Activated CD8-positive, alpha-beta memory T cell treated with anti-CD3 and anti-CD28 coated beads for 1 hour (primary cell): ENCODE results near the gene NPIPB12.
A peak's percentile ranks its signal among the peaks of the same experiment; 100 is the strongest.
"Not testable (repeated sequence)": the region's sequence is repeated elsewhere in the genome, so short reads cannot be mapped to it uniquely, and the experiment has no call there.

Experiments
- DNase-seq, 2 donors: peaks; one replicate each; pipeline ENCODE4 v3.0.0-alpha.2; 2020; ENCODE audit warnings: low read depth in 1 of 2; ENCODE audit errors: extremely low read depth in 1 of 2

The NPIPB12 gene

DNA sequence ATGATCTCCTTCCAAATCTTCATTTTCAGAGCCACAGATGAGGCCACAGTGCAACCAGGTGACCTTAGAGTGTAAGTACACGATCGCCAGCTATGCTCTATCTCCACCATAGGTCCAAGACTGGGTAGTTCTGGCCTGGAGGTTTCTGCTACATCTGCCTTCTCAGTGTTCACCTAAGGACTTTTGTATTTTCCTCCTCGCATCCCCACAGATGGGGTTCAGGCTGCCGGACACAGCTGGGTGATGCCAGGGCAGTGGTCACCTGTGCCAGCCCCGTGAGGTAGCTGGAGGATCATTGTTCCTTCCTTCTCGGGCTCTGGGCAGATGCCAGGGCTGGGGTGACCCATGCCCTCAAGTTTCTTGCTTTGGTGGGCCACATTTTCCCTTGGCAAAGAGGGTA is at the start of gene NPIPB12:
TSS of gene NPIPB12 (minus strand) at position 101 of the 400 bp plus-strand sequence.
- DNase-seq: not testable (repeated sequence)

DNA sequence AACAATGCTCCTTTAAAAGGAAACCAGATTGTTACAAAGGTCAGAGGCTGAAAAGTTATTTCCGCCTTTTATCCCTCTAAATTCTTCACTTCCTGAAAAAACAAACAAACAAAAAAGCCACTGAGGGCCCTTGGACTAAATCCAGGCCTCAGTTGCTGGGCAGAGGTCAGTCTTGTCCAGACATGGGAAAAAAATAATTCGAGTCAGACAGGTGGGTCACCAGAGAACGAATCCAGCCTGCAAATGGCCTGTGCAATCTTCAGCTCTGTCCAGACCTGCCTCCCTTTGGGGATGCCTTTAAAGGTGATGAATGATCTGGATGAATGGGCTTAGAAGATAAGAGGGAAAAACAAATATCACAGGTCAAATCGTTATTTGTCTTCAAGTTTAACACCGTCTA is 15.3 kb upstream of the NPIPB12 start:
- not testable (repeated sequence) for DNase-seq

DNA sequence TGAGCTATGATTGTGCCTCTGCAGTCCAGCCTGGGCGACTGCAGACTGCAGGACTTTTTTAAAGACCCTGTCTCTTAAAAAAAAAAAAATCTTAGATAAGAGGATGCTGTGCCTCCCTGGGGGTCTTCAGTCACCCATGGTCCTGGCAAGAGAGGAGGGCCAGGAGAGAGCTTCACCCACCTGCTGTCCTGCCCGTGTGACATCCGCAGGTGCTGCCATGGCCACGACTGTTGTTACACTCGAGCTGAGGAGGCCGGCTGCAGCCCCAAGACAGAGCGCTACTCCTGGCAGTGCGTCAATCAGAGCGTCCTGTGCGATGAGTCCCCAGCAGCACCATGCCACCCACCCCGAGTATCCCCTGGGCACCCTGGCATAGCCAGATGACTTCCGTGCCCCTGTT is 23.9 kb downstream of the NPIPB12 start:
- DNase-seq: not testable (repeated sequence)

DNA sequence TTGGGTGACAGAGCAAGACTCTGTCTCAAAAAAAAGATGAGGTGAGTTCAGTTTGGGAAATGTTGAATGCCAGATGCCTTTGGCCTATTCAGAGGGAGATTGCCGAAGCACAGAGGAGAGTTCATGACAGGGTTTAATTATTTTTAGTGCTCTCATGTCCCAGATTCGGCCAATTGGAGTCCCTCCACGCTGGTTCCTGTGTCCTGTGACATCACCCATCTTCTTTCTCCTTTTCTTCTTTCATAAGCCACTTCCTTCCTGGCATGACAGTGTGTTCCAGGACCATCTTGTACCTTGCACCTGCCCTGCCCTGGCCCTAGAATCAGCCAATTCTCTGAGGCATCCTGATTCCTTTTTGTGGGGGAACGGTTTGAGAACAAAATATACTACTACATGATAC is 34.1 kb downstream of the NPIPB12 start:
- not testable (repeated sequence) for DNase-seq

DNA sequence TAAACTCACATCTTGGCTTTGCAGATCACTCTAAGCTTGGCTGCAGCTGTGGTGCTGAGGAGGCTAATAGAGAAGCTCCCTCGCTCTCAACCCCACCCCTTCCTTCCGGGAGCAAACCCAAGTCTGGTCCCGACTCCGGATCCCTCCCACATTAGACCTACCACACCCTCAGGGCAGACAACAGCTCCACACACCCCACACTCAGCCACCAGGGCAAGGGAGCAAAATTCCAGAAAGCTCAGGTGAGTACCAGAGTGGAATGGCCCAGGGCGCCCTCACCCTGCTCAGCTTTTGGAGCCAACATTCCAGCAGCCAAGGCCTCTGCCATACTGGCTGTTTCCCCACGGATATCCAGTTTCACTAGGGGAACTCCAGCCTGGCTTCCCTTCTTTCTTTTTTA is 36.5 kb downstream of the NPIPB12 start:
- DNase-seq: peak in 1 of 2 donors; percentile 8

DNA sequence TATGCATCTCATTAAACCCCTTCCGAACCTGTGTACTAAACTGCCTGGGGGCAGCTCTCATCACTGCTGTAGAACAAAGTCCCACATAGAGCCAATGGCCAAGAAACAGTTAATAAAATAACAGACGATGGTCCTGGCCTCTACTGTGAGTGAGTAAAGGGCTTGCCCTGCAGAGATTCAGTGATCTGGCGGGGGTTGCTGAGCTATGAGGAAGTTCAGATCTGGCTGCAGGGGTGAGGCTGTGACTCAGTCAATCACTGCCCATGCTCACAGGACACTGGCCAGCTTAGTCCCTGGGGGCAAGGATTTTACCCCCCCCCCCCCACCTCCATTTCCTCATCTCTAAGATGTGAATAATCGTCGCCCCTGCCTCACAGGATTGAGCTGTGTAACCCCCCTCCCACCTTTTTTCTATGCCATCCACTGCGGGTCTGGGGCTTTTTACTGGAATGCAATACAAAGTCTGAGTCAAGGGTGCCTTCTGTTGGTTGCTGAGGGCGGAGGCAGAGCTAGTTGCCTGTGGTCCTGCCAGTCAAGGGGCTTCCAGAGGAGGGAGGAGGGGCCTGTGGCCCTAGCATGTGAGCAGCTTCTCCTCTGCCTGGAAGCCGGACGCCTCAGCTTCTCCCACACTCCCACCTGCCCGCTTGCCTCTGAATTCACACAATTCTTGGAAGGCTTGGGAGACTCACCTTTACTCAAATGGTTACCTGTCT is 38.4 kb downstream of the NPIPB12 start:
- not testable (repeated sequence) for DNase-seq

DNA sequence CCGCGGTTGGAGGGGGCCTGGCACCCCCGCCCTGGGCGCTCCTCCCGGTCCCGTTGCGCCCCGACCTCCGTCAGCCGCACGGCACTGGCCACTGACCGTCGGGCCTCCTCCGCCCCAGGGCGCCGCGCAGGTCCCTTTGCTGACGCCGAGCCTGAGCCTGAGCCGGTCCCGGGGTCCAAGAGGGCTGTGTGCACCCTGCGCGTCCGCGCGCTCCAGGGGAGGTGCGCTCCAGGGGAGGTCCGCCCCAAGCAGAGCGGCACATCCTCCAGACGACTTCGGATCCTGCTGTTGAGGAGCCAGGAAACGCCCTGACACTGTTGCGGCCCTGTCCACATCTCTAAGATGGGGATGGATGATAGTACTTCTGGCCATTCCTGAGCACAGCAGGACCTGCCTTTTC is 39.3 kb downstream of the NPIPB12 start:
- not testable (repeated sequence) for DNase-seq

DNA sequence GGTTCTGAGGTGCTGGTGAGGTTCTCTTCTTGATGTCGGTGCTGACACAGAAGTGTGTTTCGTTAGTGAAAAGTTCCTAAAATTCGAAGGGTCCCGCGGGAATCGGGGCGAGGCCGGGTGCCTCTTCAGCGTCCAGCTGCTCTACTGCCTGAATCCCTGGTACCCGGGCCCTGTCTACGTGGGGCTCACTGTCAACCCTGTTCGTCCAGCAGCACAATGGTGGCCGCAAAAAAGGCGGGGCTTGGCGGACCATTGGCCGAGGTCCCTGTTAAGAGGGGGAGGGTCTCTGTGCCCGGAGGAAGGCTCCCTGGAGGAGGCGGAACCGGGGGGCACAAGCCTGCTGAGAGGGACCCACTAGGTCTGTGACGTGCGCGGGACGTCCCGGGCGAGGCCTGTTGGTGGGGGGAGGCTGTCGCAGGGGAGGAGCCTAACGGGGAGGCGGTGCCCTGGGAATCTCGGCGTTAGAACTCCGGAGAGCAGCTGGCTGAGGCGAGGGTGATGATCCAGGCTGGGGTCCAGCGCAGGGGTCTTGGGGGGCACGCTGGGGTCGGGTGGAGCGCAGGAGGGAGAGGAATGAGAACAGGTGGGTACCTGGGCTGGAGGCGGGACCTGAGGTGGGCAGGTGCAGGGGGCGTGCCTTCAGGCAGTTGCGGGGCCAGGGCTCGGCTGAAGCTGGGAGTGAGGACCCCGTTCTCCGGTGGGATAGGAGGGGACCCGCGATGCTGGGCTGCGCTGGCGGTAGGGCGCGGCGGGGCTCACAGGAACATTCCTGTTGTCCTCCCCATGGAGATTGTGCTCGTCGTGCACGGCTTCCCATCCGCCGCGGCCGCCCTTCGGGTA is 40.0 kb downstream of the NPIPB12 start:
- DNase-seq: not testable (repeated sequence)

DNA sequence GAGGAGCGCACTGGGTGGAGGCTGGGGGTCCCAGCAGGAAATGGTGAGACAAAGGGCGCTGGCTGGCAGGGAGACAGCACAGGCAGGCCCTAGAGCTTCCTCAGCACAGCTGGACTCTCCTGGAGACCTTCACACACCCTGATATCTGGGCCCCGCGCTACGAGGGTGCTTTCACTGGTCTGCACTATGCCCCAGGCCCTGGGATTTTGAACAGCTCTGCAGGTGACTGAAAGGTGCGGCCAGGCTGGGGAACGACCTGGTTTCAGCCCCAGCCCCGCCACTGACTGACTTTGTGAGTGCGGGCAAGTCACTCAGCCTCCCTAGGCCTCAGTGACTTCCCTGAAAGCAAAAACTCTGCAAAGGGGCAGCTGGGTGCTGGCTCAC is 45.6 kb downstream of the NPIPB12 start:
- DNase-seq: not testable (repeated sequence)

DNA sequence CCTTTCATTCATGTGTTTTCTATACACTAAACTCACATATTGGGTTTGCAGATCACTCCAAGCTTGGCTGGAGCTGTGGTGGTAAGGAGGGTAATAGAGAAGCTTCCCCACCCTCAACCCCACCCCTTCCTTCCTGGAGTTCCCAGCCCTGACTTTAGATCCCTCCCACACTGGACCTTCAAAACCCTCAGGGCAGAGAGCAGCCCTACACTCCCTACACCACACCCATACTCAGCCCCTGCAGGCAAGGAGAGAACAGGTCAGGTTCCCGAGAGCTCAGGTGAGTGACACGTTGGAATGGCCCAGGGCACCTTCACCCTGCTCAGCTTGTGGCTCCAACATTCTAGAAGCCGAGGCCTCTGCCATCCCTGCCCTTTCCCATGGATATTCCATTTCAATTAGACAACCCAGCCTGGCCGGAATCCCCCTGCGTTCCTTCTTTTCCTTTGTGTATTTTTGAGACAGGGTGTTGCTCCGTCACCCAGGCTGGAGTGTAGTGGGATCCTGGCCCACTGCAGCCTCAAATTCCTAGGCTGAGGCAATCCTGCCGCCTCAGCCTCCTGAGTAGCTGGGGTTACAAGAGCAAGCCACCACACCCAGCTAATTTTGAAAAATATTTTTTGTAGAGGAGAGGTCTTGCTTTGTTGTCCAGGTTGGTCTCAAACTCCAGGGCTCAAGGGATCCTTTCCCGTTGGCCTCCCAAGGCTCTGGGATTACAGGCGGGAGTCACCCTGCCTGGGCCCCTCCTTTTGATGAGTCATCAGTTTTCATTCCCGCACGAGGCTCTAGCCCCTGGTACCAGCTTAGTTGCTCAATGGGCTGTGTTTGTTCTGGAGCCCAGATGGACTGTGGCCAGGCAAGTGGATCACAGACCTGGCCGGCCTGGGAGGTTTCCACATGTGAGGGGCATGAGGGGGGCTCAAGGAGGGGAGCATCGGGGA is 46.2 kb downstream of the NPIPB12 start, which contains the start of gene SULT1A4:
TSS of gene SULT1A4 (plus strand) at position 208 of the 941 bp plus-strand sequence. CDS start 1,473 bp downstream, outside the sequence.
- DNase-seq: not testable (repeated sequence)

DNA sequence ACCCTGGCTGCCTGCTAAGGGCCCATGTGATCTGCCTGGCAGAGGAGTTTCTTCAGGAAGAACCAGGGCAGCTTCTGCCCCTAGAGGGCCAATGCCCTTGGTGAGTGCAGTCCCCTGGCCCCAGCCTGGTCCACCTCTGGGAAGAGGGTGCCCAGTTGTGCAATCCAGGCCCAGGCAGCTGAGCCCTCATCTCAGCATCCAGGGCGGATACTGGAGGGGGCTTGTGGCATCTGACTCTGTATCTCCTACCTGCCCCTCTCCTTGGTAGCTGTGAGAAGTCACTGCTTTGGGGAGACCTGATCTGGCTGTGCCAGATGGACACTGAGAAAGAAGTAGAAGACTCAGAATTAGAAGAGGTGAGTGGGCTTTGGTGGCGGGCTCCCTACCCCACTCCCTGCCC is 48.5 kb downstream of the NPIPB12 start:
- DNase-seq: not testable (repeated sequence)

DNA sequence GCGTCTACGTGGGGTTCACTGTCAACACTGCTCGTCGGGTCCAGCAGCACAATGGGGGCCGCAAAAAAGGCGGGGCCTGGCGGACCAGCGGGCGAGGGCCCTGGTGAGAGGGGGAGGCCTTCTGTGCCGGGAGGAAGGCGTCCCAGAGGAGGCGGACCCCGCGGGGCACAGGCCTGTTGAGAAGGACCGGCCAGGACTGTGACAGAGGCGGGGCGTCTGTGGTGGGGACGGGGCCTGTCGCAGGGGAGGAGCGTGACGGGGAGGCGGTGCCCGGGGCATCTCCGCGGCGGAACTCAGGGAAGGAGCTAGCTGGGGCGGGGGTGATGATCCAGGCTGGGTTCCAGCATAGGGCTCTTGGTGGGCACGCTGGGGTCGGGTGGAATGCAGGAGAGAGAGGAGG is 51.4 kb downstream of the NPIPB12 start:
- not testable (repeated sequence) for DNase-seq

DNA sequence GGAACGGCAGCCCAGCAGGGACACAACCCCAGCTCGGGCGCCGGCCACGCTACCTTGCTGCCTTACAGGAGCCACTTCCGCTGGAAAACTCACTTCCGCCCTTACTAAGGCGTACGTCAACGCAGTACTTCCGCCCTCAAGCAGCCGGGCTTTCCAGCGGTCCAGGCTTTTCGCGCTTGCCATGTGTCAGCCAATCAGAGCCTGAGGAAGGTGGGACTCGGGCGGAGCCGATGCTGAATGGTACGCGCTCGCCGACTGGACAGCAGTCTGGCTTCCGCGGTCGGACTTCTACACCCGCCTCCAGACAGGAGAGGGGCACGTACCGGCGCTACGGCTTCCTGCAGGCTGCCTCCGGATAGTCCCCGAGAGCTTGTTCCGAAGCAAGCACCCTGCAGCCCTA is 51.9 kb downstream of the NPIPB12 start, which contains the start of the genes BOLA2 and SLX1B:
TSS of gene BOLA2 (minus strand) at position 83 of the 400 bp plus-strand sequence. CDS start 98 bp downstream, outside the sequence.
TSS of gene SLX1B (plus strand) at position 265 of the 400 bp plus-strand sequence.
- DNase-seq: not testable (repeated sequence)

DNA sequence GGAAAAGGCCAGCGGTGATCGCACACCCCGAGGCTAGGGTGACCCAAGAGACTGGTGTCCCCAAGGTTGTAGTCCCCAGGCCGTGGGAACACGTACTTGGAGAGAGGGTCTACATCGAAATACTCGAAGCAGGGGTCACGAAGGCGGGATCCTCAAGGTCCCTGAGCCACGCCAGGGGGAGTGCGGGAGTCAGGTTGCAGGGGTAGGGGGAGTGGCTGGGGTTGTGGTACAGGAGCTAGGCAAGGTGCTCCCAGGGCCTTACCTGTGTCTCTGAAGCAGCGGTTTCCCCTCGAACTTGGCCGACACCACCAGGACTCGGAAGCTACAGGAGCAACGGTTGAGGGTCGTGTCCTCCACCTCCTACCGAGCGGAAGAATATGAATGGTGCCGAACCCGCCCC is 52.5 kb downstream of the NPIPB12 start:
- DNase-seq: not testable (repeated sequence)
